Measurements from ENCODE around the gene ATG4A.

ATG4A gene

DNA sequence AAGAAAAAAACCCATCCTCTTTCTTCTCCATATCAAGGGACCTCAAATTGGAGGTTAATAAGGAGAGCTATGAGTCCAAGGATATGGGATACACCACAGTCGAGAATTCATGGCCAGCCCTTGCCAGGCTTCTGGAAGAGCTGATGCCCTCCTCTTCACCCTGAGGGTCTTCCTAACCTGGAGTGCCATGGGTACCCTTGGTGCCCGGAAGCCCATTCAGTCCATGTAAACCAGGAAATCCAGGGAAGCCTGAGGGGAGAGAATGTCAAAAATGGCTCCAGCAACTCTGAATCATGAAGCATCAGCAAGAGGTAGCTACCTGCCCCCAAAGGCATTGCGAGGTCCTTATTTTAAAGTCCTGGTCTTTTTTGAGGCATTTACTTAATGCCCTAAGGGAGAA, 78.2 kb downstream of the ATG4A start:
- DNase-seq: no peak

DNA sequence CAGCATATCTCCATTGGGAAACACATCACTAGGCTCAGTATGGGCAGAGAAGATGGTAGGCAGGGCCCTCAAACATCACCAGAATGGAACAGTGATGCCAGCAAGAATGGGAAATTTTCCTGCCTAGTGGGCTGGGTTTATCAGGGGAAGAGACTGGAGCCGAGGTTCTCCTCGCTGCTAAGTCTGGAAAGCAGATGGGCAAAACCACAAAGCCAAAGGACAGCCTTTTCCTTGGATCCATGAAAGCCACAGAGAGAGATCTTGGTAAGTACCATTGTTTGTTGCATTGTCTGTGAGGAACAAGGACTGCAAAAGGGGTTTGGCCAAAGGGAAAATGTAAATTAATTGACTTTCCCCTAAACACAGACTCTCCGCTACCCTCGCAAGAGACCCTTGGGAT, 80.1 kb downstream of the ATG4A start:
- DNase-seq: no peak

DNA sequence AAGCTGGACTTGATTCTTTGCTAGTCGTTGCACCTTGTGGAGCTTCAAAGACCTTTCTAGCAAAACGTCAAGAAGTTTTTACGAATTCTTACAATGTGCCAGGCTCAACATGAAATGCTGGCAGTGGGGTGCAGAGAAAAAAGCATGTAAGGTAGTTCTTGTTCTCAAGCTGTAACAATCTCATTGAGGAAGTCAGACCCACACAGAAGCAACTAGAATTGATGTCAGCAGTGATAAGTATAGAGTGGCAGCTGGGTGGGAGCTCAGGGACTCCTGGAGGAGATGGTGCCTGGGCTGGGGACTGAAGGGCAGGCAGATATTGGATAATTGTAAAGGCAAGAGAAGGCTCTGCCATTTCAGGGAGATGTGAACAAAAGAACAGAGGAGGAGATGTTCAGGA, 82.3 kb downstream of the ATG4A start:
- no peak for DNase-seq

DNA sequence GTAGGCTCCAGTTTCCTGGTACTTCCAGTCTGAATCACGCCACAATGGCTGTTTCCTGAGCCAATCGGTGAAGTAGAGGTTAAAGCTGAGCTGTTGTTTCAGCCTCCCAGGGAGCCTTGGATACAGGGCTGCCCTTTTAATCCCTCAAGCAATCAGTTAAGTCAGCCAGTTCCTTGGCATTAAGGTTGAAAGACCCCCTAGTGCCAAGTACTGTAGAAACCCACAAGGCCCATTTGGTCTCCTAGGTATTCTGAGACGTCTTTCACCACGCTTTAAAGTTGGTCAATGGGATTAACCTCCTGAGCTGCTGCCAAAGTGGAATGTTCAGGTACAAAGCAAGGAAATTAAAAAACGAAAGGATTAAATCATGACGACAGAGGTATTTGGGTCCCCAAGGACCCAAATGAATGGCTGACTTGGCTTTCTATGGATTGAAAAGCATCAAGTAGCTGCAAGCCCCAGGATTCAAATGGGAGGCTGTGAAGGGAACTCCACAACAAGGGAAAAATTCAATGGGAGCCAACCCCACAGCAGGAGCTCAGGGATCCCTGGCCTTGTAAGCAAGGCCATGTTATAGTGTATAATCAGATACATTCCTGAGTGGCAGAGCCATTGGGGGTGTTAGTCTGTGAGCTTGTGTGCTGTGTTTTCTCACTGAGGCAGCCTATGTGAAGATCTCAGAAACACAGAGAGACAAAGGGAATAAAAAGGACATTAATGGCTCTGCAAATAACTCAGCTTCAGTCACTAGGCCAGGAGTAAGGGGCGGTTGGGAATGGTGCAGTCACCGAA, 86.0 kb downstream of the ATG4A start:
- DNase-seq: no peak

DNA sequence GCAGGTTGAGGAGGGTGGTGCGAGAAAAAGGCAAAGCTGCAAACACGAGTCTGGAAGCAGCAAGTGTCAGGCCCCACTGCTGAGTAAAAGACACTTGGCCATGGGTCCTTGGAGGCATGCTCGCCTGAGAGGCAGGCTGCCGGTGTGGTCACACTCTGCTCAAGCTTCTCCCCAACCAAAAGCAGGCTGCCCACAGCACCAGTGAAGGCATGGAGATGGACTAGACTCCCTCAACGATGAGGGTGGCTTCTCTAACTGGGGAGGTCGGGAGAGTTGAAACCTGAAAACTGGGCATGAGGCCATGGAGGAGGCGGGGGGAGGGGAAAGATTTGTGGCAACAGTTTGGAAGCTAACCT, 86.5 kb downstream of the ATG4A start:
- DNase-seq: no peak

DNA sequence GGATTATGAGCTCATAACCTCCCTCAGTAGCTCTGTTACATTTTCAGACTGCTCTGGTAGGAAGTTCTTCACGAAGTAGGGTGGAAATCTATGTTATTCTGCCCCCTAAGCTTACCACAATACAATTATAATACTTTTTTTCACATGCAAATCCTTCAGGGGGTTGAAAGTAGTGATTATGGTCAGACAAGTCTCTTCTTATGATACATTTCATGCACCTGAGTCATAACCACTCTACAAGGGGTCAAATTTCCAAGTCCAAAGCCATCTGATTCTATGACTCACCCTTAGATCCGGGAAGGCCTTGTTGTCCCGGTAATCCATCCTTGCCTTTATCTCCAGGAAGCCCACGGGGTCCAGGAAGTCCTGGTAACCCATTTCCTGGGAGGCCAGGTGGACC, 95.2 kb downstream of the ATG4A start:
- DNase-seq: no peak

DNA sequence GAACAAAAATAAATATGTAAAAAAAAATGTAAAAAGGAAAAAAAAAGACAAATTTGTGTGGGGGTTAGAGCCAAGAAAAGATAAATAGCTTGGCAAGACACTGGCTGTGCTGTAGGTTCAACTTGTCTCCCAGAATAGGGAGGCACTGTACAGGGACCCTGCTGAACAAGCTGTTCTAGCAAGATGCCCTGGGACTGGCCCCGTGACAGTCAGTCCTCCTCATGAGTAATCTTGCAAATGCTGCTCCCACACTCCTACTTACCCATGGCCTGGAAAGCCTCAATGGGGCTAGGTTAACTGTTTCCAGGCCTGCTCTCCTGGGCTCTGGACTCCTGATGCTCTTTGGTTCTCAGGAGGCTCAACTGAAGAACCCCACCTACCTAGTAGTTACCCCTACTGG, 106.8 kb downstream of the ATG4A start:
- no peak for DNase-seq

DNA sequence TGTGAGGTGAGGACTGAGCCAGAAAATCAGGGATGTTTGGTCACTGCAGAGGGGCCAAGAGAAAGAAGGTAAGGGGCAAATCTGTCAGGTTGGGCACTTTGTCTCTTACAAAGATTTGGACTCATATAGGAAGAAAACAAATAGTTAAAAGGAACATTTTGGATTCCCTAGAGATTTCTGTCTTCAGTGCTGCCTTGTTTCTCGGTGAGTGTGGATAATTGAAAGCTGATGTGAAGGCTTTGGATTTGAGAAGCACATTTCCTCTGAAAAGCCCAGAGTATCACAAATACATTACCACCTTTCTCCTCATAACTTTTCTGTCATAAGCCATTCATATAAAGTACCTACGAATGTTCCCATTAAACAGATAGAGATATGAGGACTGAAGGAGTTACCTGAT, 107.5 kb downstream of the ATG4A start:
- DNase-seq: no peak

DNA sequence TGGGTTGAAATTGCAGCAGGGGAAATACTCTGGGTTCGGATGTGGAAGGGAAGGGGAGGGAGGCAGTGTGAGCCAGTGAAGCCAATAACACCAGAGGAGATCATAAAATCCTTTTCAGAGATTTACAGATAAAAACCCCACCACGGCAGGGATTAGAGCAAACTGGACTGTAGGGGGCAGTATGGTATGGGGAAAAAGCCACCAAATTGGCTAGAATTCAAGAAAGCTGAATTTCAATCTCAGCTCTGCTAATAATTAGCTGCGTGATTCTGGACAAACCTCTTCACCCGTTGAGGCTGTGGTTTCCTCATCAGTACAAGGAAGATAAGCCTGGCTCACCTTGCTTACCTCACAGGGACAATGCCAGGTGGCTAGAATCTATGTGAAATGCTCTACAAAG, 108.1 kb downstream of the ATG4A start:
- DNase-seq: peak; percentile 19 to 25

DNA sequence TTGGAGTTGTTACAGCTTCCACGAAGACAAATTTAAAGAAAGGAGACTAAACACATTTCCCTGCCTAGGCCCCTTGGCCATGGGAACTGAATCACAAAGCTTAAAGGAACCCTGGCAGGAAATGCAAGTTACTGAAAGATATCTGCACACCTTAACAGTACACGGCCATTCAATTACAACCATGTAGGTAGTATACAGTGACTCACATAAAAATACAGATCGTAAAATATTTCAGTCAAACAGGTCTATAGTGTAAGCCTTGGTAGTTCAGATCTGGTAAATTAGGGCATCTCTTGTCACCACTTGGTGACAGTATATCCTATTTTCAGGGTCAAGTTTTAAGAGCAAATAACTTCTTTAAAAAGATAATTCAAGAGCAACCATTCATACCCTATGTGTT, 112.0 kb downstream of the ATG4A start:
- no peak for DNase-seq

Data from activated T-cell treated with anti-CD3 and anti-CD28 coated beads, Interleukin-2, amount 50 U/mL, for 48 hours (primary cell).